ENCODE results near the gene KLK7.

KLK7 gene

DNA sequence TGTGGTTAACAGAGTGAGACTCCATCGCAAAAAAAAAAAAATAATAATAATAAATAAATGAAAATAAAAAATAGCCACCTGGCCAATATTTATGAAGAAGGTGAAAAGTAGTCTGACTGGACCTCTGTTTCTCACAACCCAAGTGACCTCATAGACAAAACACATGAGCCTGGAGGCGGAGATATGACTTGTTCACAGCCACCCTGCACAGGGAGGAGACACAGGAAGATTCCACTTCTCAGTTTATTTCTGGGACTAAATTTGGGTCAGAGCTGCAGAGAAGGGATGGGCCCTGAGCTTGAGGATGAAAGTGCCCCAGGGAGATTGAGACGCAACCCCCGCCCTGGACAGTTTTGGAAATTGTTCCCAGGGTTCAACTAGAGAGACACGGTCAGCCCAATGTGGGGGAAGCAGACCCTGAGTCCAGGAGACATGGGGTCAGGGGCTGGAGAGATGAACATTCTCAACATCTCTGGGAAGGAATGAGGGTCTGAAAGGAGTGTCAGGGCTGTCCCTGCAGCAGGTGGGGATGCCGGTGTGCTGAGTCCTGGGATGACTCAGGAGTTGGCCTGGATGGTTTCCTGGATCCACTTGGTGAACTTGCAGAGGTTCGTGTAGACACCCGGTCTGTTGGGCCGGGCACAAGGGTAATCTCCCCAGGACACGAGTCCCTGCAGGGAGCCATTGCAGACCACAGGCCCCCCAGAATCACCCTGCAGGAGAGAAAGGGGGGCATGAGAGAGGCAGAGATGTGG lies 40.5 kb downstream of the KLK7 start:
- H3K27me3 ChIP-seq (ENCODE audit: control insufficient read depth in 1 of 2, insufficient read depth in 2 of 2, low read length in 2 of 2), result no peaks in the 10 kb centered on the region

GRCh38 chr19:50939596-50939995 lies 44.1 kb downstream of the KLK7 start:
- no peak overlapping the region for H3K4me3 ChIP-seq (ENCODE audit: low read depth in 1 of 2, low read length in 2 of 2)

More for the DNA sequence above, 40.5 kb downstream of the KLK7 start:
- Histone ChIP-seq H3K9ac (ENCODE audit: low read depth in 1 of 2, low read length in 2 of 2) (no peak overlapping the region), H3K36me3 (ENCODE audit: control insufficient read depth in 1 of 2, insufficient read depth in 2 of 2, low read length in 2 of 2) (no peaks in the 10 kb centered on the region), H3K9me3 (ENCODE audit: control insufficient read depth in 1 of 2, low read length in 2 of 2) (no peaks in the 10 kb centered on the region), H3K27ac (ENCODE audit: low read depth, low read length) (no peak overlapping the region), H3K4me1 (ENCODE audit: control insufficient read depth in 1 of 2, insufficient read depth in 2 of 2, low read length in 2 of 2) (no peaks in the 10 kb centered on the region), H3K4me3 (ENCODE audit: low read depth in 1 of 2, low read length in 2 of 2) (no peak overlapping the region)

GRCh38 chr19:50933640-50934039 lies 50.1 kb downstream of the KLK7 start:
- H3K27ac ChIP-seq (ENCODE audit: low read depth, low read length), result no peak overlapping the region

More at GRCh38 chr19:50939596-50939995, 44.1 kb downstream of the KLK7 start:
- Histone ChIP-seq H3K27me3 (ENCODE audit: control insufficient read depth in 1 of 2, insufficient read depth in 2 of 2, low read length in 2 of 2) (no peaks in the 10 kb centered on the region), H3K9ac (ENCODE audit: low read depth in 1 of 2, low read length in 2 of 2) (no peak overlapping the region), H3K4me1 (ENCODE audit: control insufficient read depth in 1 of 2, insufficient read depth in 2 of 2, low read length in 2 of 2) (no peaks in the 10 kb centered on the region), H3K36me3 (ENCODE audit: control insufficient read depth in 1 of 2, insufficient read depth in 2 of 2, low read length in 2 of 2) (no peaks in the 10 kb centered on the region), H3K9me3 (ENCODE audit: control insufficient read depth in 1 of 2, low read length in 2 of 2) (no peaks in the 10 kb centered on the region), H3K27ac (ENCODE audit: low read depth, low read length) (no peak overlapping the region)

DNA sequence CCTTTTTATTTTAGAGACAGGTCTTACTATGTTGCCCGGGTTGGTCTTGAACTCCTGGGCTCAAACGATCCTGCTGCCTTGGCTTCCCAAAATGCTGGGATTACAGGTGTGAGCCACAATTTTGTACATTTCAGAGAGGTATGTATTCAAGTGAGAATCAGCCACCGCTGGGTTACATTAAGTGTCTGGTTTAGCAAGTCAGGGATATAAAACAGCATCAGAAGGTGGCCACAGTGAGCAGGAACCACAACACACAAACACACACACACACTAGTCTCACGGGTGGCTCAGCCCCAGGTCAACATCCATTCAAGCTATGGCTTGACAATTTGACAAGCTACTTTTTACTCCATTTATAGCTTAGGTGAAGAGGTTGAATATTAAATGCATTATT lies 51.0 kb downstream of the KLK7 start:
- no peaks in the 10 kb centered on the region for H3K4me1 ChIP-seq (ENCODE audit: control insufficient read depth in 1 of 2, insufficient read depth in 2 of 2, low read length in 2 of 2)
- no peak overlapping the region for H3K4me3 ChIP-seq (ENCODE audit: low read depth in 1 of 2, low read length in 2 of 2)
- no peaks in the 10 kb centered on the region for H3K9me3 ChIP-seq (ENCODE audit: control insufficient read depth in 1 of 2, low read length in 2 of 2)
- H3K27me3 ChIP-seq (ENCODE audit: control insufficient read depth in 1 of 2, insufficient read depth in 2 of 2, low read length in 2 of 2), result peaks cover 0 to 9% of the 10 kb centered on the region in 2 donors
- H3K36me3 ChIP-seq (ENCODE audit: control insufficient read depth in 1 of 2, insufficient read depth in 2 of 2, low read length in 2 of 2), result no peaks in the 10 kb centered on the region
- H3K27ac ChIP-seq (ENCODE audit: low read depth, low read length), result no peak overlapping the region
- no peak overlapping the region for H3K9ac ChIP-seq (ENCODE audit: low read depth in 1 of 2, low read length in 2 of 2)

More at GRCh38 chr19:50933640-50934039, 50.1 kb downstream of the KLK7 start:
- no peak overlapping the region for H3K9ac ChIP-seq (ENCODE audit: low read depth in 1 of 2, low read length in 2 of 2)
- H3K27me3 ChIP-seq (ENCODE audit: control insufficient read depth in 1 of 2, insufficient read depth in 2 of 2, low read length in 2 of 2), result peaks cover 0 to 9% of the 10 kb centered on the region in 2 donors
- no peak overlapping the region for H3K4me3 ChIP-seq (ENCODE audit: low read depth in 1 of 2, low read length in 2 of 2)
- H3K36me3 ChIP-seq (ENCODE audit: control insufficient read depth in 1 of 2, insufficient read depth in 2 of 2, low read length in 2 of 2), result no peaks in the 10 kb centered on the region
- no peaks in the 10 kb centered on the region for H3K4me1 ChIP-seq (ENCODE audit: control insufficient read depth in 1 of 2, insufficient read depth in 2 of 2, low read length in 2 of 2)
- H3K9me3 ChIP-seq (ENCODE audit: control insufficient read depth in 1 of 2, low read length in 2 of 2), result no peaks in the 10 kb centered on the region

- no peaks in the 10 kb centered on the region for H3K9me3 ChIP-seq (ENCODE audit: control insufficient read depth in 1 of 2, low read length in 2 of 2)
- H3K27ac ChIP-seq (ENCODE audit: low read depth, low read length), result no peak overlapping the region
- no peak overlapping the region for H3K9ac ChIP-seq (ENCODE audit: low read depth in 1 of 2, low read length in 2 of 2)
- H3K27me3 ChIP-seq (ENCODE audit: control insufficient read depth in 1 of 2, insufficient read depth in 2 of 2, low read length in 2 of 2), result peaks cover 0 to 9% of the 10 kb centered on the region in 2 donors
- H3K36me3 ChIP-seq (ENCODE audit: control insufficient read depth in 1 of 2, insufficient read depth in 2 of 2, low read length in 2 of 2), result no peaks in the 10 kb centered on the region
- H3K4me3 ChIP-seq (ENCODE audit: low read depth in 1 of 2, low read length in 2 of 2), result no peak overlapping the region
- no peaks in the 10 kb centered on the region for H3K4me1 ChIP-seq (ENCODE audit: control insufficient read depth in 1 of 2, insufficient read depth in 2 of 2, low read length in 2 of 2)
Measured at GRCh38 chr19:50932018-50932689, 51.6 kb downstream of the KLK7 start.

DNA sequence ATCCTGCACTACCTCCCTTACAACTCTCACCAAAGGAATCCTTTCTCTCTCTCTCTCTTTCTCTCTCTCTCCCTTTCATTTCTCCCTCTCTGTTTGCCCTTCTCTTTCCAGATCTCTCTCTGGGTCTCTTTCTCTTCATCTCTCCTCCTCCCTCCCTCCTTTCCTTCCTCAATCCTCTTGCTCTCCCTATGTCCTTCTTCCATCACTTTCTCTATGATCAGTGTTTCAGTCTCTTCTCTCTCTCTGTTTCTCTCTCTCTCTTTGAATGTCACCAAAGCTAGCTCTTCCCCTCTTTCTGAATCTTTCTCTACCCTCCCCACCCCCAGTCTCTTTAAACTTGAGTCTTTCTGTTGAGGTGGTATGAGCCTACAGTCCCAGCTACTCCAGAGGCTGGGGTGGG lies 52.7 kb downstream of the KLK7 start:
- Histone ChIP-seq H3K4me1 (ENCODE audit: control insufficient read depth in 1 of 2, insufficient read depth in 2 of 2, low read length in 2 of 2) (no peaks in the 10 kb centered on the region), H3K4me3 (ENCODE audit: low read depth in 1 of 2, low read length in 2 of 2) (no peak overlapping the region), H3K9me3 (ENCODE audit: control insufficient read depth in 1 of 2, low read length in 2 of 2) (no peaks in the 10 kb centered on the region), H3K27me3 (ENCODE audit: control insufficient read depth in 1 of 2, insufficient read depth in 2 of 2, low read length in 2 of 2) (peaks cover 0 to 9% of the 10 kb centered on the region in 2 donors), H3K9ac (ENCODE audit: low read depth in 1 of 2, low read length in 2 of 2) (no peak overlapping the region), H3K27ac (ENCODE audit: low read depth, low read length) (no peak overlapping the region), H3K36me3 (ENCODE audit: control insufficient read depth in 1 of 2, insufficient read depth in 2 of 2, low read length in 2 of 2) (no peaks in the 10 kb centered on the region)

DNA sequence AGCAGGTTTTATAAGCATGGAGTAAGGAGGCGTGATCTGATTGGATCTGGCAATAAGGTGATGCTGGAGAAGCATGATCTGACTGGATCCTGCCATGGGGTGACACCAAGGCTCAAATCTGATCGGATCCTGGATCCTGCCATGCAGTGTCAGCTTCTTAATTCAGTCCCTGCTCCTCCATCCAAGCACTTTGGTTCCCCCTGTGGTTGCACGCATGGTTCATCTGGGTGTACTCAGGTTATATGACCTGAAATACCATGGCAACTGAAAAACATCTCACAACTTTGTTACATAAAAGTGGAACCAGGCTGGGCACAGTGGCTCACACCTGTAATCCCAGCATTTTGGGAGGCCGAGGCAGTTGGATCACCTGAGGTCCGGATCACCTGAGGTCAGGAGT lies 54.9 kb downstream of the KLK7 start:
- Histone ChIP-seq H3K4me1 (ENCODE audit: control insufficient read depth in 1 of 2, insufficient read depth in 2 of 2, low read length in 2 of 2) (no peaks in the 10 kb centered on the region), H3K27me3 (ENCODE audit: control insufficient read depth in 1 of 2, insufficient read depth in 2 of 2, low read length in 2 of 2) (peaks cover 0 to 9% of the 10 kb centered on the region in 2 donors), H3K9ac (ENCODE audit: low read depth in 1 of 2, low read length in 2 of 2) (no peak overlapping the region), H3K4me3 (ENCODE audit: low read depth in 1 of 2, low read length in 2 of 2) (no peak overlapping the region), H3K36me3 (ENCODE audit: control insufficient read depth in 1 of 2, insufficient read depth in 2 of 2, low read length in 2 of 2) (no peaks in the 10 kb centered on the region), H3K9me3 (ENCODE audit: control insufficient read depth in 1 of 2, low read length in 2 of 2) (no peaks in the 10 kb centered on the region), H3K27ac (ENCODE audit: low read depth, low read length) (no peak overlapping the region)
